GM19372 (cell line): ENCODE measurements around the gene ANAPC4.

Experiments
- ATAC-seq: cut with Tn5 transposase; IDR thresholded peaks from one replicate; pipeline ENCODE4 v1.9.1; 2021; ENCODE audit warnings: mild to moderate bottlenecking, low read depth, moderate library complexity; ENCODE audit not compliant: unreplicated experiment

ANAPC4 gene

DNA sequence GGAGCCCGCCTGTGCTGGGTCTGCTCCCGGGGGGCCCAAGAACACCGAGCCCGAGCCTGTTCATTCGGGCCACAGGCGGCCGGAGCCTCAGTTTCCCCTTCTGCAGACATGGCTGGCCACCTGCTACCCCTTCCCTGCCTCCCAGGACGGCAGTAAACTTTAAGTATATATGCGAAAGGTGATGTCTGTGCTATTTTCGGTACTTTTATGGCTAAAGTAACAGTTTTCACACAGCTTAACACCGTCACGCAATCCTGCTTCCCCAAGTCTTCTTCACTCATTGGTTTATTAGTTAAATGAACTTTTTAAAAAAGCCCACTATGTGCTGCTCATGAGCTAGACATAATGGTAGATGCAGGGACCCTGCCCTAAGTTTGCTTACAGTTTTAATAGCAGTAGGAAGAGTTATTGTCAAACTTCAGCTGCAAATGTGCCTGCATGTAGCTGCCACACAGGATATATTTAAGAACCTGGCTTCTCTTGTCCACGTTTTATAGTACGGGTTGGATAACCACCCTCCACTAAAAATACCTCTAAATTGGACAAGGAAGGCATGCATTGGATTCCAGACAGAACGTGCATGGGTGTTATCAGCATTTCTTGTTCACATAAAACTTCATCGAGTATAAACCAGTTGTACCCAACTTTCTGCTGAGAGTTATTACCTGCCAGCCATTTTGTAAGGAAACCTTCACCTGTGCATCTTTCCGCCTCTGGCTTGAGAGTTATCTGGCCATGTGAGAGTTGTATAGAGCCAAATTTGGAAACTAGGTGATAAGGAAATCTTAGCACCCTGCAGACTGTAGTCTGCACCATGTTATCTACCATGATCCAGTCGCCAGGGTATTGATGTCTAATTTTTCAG, 741 bp downstream of the ANAPC4 start:
- no peak for ATAC-seq

DNA sequence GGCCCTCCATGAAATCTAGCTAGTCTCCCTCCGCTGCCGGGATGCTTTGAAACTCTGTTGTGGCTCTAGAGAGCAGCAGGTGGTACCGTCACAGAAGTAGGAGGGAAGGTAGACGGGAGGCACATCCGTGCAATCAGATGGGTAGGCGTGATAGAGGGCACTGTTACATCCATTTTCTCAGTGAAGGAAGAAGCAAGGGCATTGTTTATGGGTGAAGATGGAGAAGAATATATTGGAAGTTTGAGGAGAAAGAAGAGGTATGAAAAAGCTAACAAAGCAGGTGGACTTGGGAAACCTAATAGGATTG, 1.3 kb downstream of the ANAPC4 start:
- ATAC-seq: no peak

DNA sequence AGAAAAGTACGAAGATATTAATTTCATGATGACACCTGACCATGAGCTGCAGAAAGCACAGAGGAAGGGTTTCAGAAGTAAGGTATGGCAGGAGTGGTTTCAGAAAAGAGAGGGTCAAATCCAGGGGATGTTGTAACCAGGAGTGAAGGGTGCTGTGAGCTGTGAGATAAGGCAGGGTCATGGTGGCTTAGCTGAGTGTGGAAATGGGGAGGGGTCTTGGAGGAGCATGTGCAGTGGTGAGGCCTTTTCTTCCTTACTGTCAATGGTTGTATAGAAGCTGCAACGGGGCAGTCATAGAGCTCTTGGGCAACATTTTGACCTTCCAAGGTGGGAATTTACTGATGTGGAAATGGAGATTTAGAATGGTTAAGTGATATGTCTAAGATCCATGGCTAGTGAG, 2.5 kb downstream of the ANAPC4 start:
- no peak for ATAC-seq

DNA sequence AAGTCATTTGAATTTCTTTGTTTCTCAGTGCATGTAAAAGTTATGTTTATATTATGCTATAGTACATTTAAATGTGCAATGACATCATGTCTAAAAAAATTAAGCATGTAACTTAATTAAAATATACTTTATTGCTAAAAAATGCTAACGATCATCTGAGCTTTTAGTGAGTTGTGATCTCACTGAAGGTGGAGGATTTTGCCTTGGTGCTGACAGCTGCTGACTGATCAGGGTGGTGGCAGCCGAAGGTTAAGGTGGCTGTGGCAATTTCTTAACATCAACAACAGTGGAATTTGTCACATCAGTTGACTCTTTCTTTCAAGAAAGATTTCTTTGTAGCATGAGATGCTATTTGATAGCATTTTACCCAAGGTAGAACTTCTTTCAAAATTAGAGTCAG, 6.6 kb downstream of the ANAPC4 start:
- ATAC-seq: no peak

DNA sequence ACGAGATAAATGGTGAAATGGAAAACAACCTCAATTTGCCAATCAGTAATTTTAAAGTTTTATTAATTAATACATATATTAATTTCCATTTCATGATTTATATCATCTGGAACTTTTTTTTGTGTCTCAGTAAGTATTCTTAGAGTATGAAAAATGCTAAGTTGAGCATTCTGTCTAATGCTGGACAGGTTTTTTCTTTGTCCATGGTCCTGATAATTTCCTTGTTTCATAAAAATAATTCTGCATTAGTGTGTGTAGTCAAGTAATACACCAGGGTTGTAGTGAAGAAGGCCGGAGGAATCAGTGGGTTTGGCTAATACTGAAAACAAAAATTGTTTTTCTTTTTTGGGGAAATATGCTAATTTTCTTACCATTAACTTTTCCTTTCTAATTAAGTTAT, 9.9 kb downstream of the ANAPC4 start:
- ATAC-seq: no peak

DNA sequence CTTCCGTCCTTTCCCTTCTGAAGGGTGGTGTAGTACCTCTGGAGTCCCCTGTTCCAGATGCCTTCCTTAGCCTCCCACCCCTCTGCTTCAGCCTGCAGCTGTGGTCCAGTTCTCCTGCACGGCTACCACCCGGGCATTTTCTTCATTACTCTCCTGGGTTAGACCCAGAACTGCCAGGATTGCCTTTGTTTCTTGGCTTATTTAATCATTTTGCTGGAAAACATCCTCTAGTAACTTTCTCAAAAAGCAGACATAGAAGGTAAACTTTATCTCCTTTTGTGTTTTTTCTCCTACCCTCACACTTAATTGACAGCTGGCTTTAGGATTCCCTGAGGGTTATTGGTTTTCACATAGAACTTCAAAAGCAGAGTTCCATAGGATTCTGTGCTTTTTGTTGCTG, 20.2 kb downstream of the ANAPC4 start:
- ATAC-seq: no peak

DNA sequence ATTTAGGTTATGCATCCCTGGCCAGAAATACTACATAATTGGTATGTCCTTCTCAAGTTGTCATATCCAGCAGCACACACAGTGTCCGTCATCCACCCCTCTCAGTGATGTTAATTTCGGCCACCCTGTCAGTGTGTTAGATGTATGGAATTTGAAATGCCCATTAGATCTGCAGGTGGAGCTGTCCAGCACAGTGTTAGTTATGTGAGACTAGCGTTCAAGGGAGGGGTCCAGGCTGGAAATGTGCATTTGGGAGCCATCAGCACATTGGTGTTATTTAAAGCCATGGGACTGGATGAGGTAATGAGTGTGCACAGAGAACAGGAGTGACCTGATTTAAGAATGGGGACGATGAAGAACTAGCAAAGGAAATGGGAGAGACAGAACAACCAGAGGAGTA, 22.4 kb downstream of the ANAPC4 start:
- ATAC-seq: no peak

DNA sequence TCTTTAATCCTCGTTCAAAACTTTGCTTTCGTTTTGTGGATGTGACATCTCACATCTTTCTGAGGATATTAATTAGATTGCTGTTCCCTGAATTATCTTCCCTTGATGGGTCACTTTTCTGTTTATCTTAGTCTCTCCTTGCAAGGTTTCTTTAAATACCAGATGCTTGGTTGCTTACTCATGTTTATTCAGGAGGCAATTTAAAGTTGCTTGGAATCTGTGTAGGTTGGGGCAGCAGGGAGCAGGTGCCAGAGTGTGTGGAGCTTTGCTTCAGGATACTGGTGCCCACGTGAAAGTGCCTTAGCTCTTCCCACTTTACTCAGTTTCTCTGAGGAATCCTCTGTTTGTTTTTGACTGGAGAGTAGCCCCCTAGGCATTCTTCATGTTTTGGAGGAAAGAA, 24.0 kb downstream of the ANAPC4 start:
- no peak for ATAC-seq

DNA sequence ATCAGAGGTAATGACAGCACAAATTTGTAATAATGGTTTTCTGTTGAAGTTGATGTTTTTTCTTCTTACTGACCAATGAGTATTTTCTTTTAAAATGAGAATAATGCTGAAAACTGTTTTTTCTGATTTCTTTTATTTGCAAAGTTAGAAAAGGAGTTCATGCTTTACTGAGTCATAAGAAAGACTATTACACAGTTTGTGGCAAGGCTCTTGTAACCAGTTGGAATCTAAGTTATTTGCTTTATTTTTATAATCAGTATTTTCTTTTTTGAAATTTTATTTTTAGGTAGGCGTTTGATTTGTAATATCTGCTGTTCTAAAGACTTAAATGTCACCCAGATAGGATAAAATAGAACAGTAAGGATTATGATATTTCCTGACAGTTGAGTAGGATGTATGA, 25.5 kb downstream of the ANAPC4 start:
- no peak for ATAC-seq

DNA sequence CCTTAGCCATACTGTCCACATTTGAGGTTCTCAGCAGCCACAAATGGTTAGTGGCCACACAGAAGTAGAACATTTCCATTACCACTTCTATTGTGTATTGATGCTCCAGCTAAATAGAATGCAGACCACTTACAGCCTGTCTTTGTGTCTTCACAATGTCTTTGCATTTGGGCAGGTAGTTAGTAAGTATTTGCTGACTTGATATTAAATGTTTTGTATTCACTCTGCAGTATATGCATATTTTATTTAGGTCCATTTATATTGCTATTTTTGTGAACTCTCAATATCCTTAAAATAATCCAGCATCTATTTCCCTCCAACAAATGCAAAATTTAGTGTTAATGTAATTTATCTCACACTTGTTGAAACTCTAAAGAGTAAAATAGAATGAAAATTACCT, 26.6 kb downstream of the ANAPC4 start:
- ATAC-seq: no peak

DNA sequence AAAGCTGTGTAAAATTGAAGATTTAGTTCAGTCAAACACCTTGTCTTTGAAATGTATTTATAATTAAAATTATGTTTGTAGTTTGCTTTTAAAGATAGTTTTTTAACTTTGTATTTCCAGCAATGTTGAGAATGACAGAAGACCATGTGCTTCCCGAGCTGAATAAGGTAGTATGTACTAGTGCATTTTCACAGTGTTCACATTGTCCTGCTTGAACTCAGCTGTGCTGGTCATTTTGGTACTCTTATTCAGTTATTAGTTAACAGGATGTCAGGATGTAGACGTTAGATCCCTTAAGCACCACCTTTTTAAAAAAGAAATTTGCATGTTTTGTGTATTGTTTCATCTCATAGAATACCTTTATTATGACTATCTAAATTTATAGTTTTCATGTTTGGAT, 28.4 kb downstream of the ANAPC4 start:
- no peak for ATAC-seq

DNA sequence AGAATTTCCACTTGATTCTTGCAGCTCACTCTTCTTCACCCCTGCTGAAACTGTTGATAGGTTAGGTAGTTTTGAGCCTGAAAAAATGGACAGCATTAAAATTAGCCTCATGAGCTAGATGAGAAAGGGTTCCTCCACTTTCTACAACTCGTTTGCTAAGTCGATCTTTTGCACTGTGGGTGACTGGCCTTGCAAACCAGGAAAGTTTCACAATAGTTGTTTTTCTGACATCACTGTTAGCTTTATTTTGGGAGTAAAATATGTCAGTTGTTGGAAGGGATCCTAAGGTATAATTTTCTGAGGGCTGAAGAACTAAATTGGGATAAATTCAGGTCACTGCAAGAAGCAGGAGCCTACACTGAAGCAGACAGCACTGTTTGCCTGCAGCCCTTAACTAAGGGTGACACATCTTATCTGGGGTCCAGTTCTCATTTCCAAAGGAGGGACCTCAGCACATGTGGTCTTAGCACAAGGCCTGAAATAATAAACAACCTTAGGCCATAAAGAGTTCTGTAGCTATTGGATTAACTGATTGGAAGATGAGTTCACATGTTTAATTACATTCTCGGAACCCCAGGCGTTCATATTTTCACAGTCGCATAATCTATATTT, 29.1 kb downstream of the ANAPC4 start:
- ATAC-seq: no peak

DNA sequence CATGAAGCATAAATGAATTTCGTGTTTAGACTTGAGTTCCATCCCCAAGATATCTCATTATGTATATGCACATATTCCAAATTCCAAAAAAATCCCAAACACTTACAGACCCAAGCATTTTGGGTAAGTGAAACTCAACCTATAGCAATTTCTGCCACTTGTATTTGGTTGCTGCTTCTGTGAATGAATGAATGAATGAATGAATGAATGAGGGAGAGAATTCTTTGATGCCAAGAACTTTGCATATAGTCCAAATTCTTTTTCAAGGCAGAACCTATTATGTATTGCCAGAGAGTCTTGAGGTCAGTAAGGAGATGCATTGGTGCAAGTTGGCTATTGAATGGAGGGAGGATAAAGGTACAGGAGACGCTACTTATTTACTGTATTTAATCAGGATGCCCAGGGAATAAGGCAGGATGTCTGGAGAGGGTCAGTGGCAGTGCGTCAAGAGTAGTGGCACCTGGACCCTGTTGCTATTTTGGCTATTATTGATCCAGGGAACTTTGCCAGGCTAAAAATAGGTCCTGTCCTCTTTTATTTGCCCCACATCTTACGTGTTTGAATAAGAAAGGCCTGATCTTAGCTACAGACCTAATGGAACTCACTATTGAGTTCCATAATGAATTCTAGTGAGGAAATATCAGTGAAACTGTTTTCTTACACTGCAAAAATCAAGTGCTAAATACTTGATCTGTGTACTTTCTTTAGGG, 33.9 kb downstream of the ANAPC4 start:
- no peak for ATAC-seq

DNA sequence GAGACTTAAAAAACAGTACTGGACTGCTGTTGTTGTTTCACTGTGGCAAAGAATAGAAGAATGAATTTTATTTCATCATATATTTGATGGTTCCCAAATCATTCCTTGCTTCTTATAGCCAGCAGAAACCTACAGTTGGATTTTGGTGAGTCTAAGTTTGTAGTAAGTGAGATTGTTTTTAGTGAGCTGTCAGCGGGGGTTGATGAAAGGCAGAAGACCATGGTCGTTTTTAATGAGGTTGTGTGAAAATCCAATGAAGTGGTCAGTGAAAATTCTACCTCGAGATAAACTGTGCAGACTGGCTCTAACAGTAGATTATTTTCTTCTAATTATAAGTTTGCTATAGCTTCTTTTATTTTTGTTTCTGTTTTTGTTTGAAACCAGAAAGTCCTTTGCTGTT, 36.2 kb downstream of the ANAPC4 start:
- ATAC-seq: no peak

DNA sequence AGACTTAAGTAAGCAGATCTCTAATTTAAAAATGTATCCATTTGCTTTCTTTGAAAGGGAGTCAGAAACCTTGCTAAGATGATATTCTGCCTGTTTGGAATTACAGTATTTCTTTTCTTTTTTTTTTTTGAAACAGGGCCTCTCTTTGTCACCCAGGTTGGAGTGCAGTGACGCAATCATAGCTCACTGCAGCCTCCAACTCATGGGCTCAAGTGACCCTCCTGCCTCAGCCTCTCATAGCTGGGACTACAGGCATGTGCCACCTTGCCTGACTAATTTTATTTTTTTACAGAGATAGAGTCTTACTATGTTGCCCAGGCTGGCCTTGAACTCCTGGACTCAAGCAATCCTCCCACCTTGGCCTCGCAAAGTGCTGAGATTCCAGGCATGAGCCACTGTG, 40.0 kb downstream of the ANAPC4 start:
- ATAC-seq: no peak

DNA sequence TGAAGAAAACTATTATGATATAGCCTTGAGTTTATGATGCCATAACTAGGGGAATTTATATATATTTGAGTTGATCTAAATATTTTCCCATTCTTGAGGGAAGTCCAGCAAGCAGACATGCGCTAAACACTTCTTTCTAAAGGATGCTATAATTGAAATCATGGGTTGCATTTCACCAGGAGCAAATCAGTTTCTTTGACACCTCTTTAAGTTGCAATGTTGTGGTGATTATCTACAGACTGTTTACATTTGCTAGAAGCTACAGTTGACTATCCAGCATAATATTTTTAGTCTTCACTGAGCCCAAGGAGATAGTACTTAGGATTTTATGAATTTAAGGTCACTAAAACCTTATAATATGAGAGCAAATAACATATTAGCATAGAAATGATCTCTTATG, 43.9 kb downstream of the ANAPC4 start:
- ATAC-seq: no peak

DNA sequence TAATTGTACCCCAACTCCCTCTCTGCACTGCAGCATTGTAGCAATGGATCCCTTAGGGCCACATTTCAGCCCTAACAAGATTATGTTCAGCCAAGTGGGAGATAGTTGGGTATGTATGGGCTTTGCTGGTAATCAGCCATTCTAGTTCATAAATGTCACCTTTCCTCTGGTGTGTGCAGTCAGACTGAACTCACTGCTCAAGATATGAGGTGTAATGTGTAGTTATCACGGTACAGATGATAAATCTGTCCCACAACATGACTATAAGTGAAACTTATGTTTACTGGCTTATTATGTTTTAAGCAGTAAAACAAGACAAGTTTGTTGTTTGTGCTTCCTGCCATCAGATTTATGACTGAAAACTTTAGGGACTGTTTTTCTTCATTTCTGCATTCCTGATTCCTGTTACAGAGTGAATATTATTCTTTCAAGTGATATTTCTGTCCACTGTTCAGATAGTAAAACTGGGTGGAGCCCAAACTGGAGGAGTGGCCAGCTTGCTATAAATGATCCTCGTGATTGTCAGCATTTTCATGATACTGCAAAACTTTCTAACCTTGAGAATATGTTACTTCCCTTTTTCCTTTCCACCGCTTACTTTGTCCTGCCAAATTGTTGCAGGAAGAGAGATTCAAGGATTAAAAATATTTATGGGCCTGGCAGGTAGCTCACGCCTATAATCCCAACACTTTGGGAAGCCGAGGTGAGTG, 44.9 kb downstream of the ANAPC4 start:
- ATAC-seq: no peak

DNA sequence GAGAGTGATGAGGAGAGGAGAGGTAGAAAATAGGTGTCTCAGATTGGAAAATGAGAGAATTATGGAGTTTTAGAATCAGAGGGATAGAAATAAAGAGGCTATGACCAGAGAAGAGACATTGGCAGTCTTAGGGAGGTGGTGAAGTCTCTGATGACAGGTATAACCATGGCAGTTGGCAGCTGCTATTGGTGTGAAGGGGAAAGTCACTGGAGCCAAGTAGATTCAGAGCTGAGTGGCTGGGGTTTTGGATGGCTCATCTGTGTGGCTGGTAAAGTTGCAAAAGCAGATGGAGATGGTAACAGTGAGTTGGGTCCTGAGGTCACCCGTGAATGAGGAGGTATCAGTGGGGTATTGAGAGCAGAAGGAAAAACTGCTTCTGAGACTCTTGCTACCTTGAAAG, 46.5 kb downstream of the ANAPC4 start:
- no peak for ATAC-seq

DNA sequence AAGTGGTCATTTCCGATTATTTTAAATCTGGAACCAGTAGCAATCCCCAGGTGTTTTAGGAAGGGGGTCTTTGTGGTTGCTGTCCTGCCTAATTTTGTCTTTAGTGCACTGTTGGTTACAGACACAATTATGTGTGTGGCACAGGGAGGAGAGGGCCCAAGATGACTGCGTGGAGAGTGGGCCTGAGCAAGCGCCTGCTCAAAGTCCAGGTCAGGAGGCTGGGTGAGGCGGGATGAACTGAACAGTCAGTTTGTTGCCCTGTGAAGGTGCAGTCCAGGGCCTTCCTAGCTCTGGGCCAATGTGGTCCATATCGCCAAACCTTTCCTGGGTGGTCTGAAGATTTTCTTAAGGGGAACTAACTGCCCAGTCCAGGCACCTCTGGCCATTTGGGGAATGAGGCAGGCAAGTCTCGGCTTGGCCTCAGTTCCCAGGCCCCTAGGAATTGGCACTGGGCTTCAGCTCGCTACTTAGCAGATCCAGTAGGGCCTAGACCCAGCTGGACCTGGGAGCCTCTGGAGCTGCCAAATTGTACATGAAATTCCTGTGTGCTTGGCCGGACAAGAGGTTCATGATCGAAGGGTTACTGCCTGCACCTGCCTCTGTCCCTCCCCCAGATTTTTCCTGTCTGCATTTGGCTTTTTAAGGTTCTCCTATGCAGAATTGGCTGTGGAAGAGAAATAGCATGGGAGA, 47.6 kb downstream of the ANAPC4 start:
- ATAC-seq: no peak

DNA sequence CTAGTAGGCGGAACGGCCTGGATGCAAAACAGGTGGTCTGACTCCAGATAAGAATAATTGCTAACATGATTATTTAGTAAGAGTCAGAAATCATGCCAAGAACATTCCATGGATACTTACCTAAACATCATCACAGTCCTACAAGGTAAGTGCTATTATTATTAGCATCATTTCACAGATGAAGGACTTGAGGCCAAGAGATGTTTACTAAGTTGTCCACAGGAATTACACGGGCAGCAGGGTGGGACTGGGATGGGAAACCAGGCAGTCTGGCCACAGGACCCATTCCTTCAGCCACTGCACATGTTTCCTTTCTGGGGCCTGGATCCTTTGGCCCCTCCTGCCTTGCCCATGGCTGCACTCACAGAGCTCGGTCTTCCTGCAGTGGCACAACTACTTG, 48.3 kb downstream of the ANAPC4 start:
- no peak for ATAC-seq

DNA sequence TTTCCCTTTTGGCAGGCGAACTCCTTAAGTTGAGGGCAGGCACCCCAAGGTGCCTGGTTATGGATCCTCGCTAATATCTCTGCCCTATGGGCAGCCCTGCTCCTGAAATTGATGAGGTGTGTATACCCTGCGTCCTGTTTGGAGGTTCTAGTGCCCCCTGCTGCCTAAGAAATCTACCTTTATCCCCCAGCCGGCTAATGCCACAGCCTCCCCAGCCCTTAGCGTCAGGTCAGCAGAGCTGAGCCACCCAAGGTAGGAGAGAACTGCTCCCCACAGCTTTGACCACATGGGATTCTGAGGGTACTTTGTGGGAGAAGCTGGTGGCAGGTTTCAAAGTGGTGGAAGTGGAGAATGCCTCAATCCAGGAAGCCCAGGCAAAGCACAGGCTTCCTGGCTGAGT, 50.8 kb downstream of the ANAPC4 start:
- no peak for ATAC-seq
